Measurements from ENCODE around the gene BARX1.

Gene BARX1

DNA sequence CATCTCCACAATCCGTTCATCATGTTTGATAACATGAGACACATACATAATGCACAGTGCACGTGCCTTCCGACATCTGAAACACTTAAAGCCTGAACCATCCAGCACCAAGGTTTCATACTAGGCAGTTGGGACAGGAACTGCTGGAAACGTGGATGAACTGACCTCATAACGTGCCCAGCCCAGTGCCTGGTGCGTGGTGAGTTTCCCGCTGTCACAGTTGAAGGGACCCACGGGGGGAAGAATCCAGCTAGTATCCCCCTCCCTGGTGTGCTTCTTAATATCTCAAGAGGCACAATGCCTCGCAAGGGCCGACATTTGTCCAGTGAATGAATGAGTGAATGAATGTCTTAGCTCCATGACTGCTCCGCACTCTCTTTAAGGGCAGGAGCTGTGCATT, 23.2 kb downstream of the BARX1 start:
- no peak for TF ChIP-seq CTCF (IDR thresholded peaks at IDR 0.05; ENCODE audit: borderline replicate concordance, insufficient read depth, low read depth, low read length)
- no peak overlapping the region for H3K4me3 ChIP-seq (ENCODE audit: low read depth, low read length)

GRCh38 chr9:93930070-93930469, 25.1 kb downstream of the BARX1 start:
- no peak for TF ChIP-seq CTCF (IDR thresholded peaks at IDR 0.05; ENCODE audit: borderline replicate concordance, insufficient read depth, low read depth, low read length)

GRCh38 chr9:93929231-93929630, 25.9 kb downstream of the BARX1 start:
- no peak for TF ChIP-seq CTCF (IDR thresholded peaks at IDR 0.05; ENCODE audit: borderline replicate concordance, insufficient read depth, low read depth, low read length)
- H3K4me3 ChIP-seq (ENCODE audit: low read depth, low read length): no peak overlapping the region

More at GRCh38 chr9:93930070-93930469, 25.1 kb downstream of the BARX1 start:
- no peak overlapping the region for H3K4me3 ChIP-seq (ENCODE audit: low read depth, low read length)

DNA sequence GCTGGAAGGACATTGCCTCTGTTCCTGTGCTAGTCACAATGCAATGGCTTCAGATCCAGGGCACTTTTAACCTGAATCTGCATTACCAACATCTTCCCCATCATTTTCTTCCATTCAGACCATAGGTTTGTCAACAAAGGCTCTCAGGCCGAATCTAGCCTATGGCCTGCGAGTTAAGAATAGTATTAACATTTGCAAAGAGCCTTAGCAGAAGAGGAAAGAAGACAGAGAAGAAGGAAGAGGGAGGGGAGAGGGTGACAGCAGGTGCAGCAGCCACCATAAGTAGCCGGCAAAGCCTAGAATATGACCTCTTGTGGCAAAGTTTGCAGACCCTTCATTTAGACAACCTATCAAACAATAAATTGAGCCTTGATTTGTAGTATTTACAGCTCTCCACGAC, 32.6 kb downstream of the BARX1 start:
- no peak for TF ChIP-seq CTCF (IDR thresholded peaks at IDR 0.05; ENCODE audit: borderline replicate concordance, insufficient read depth, low read depth, low read length)
- no peak overlapping the region for H3K4me3 ChIP-seq (ENCODE audit: low read depth, low read length)

GRCh38 chr9:93920131-93920800, 34.9 kb downstream of the BARX1 start:
- TF ChIP-seq CTCF (IDR thresholded peaks at IDR 0.05; ENCODE audit: borderline replicate concordance, insufficient read depth, low read depth, low read length): no peak
- H3K4me3 ChIP-seq (ENCODE audit: low read depth, low read length): no peak overlapping the region

DNA sequence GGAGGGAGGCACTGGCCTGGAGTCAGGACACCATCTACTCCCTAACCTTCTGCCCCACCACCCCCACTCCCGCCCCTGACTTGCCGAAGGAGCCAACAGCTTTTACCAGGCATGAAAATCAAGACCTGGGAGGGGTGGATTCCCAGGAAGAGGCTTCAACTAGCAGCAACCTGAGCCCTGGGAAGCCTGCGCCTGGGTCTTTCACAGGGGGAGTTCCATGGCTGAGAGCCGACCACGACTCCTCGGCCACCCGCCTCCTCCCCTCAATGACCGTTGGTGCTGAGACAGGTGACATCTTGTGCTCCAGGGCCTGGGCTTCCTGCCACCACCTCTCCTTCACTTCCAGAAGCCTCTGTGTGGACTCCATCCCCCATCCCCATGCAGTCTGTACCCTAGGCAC, 37.1 kb downstream of the BARX1 start:
- no peak for TF ChIP-seq CTCF (IDR thresholded peaks at IDR 0.05; ENCODE audit: borderline replicate concordance, insufficient read depth, low read depth, low read length)
- H3K4me3 ChIP-seq (ENCODE audit: low read depth, low read length): no peak overlapping the region

- H3K4me3 ChIP-seq (ENCODE audit: low read depth, low read length): no peak overlapping the region
- TF ChIP-seq CTCF (IDR thresholded peaks at IDR 0.05; ENCODE audit: borderline replicate concordance, insufficient read depth, low read depth, low read length): no peak
Measured at GRCh38 chr9:93917121-93917853, 37.9 kb downstream of the BARX1 start.

Data from GM12875 (cell line).